ENCODE data around the gene SIGLEC12.

GRCh38 chr19:51531349-51532315 lies 30.0 kb upstream of the SIGLEC12 start, which contains the start of gene SIGLEC6:
- TF ChIP-seq CTCF (conservative IDR thresholded peaks at IDR 0.05; ENCODE audit: low read depth, low read length) (no peak), EZH2 (IDR thresholded peaks at IDR 0.05; ENCODE audit: borderline replicate concordance, low read depth, low read length, poor library complexity, severe bottlenecking) (no peak)
